H1 (cell line): ENCODE measurements around the gene SSUH2. TPM values are rescaled to one million over a fixed set of nuclear protein-coding genes. Genes with fewer than 3 reads are reported as not detected.
"Not testable (repeated sequence)": the region's sequence is repeated elsewhere in the genome, so short reads cannot be mapped to it uniquely, and the experiment has no call there.

ENCODE experiments used
- CTCF ChIA-PET: fragments of 300-600 bp; sonication (Branson Sonifier 250); formaldehyde crosslinking; loops from one replicate; lab custom pipeline; 2021; ENCODE audit not compliant: partially characterized antibody; lab: Charles Lee
- POLR2A ChIA-PET: fragments of 300-600 bp; sonication (Branson Sonifier 250); formaldehyde crosslinking; loops from one replicate; lab custom pipeline; 2021; ENCODE audit warnings: inconsistent platforms; ENCODE audit not compliant: partially characterized antibody; lab: Charles Lee
- DNase-seq, 2 experiments: peaks; one replicate each; pipeline versions ENCODE4 v3.0.0 to v3.0.0-alpha.2; 2010 to 2022; ENCODE audit warnings: low spot score in 2 of 2, low read depth in 1 of 2, mixed read lengths in 1 of 2
- FAIRE-seq: peaks from 2 replicates; lab custom pipeline; 2011; peaks lifted over from hg19 to GRCh38; lab: Jason Lieb, UNC
- H2AFZ ChIP-seq: 2 replicates; pipeline ENCODE4 v1.8.1; 2012; ENCODE audit warnings: low read length, inconsistent platforms
- H2AK5ac ChIP-seq: 2 replicates; pipeline ENCODE4 v1.6.1; 2013; ENCODE audit warnings: low read depth, low read length
- H2BK120ac ChIP-seq: replicated peaks from 2 replicates; pipeline ENCODE3; 2013; ENCODE audit warnings: low read depth, low read length, inconsistent platforms
- H2BK12ac ChIP-seq: 2 replicates; pipeline ENCODE4 v1.6.1; 2013; ENCODE audit warnings: low read depth, low read length
- H2BK15ac ChIP-seq: 2 replicates; pipeline ENCODE4 v1.6.1; 2013; ENCODE audit warnings: low read length
- H2BK20ac ChIP-seq: 2 replicates; pipeline ENCODE4 v1.6.1; 2013; ENCODE audit warnings: low read length
- H2BK5ac ChIP-seq: 2 replicates; pipeline ENCODE4 v1.6.1; 2013; ENCODE audit warnings: low read depth, low read length
- H3K14ac ChIP-seq: 2 replicates; pipeline ENCODE4 v1.6.1; 2013; ENCODE audit warnings: inconsistent platforms; ENCODE audit not compliant: insufficient read length
- H3K18ac ChIP-seq: 2 replicates; pipeline ENCODE4 v1.6.1; 2013; ENCODE audit warnings: low read length; ENCODE audit errors: extremely low read depth
- H3K23ac ChIP-seq: 2 replicates; pipeline ENCODE4 v1.6.1; 2013; ENCODE audit warnings: inconsistent platforms; ENCODE audit not compliant: insufficient read length
- H3K23me2 ChIP-seq: 2 replicates; pipeline ENCODE4 v1.6.1; 2013; ENCODE audit warnings: low read depth, low read length
- H3K27ac ChIP-seq: 2 replicates; pipeline ENCODE4 v1.6.1; 2011; ENCODE audit warnings: low read depth, low read length, inconsistent platforms
- H3K27me3 ChIP-seq, 4 experiments: replicated peaks in 1 of 4; 1 replicate in 1 of 4; 2 replicates in 3 of 4; pipeline versions ENCODE4 v1.6.1 to v1.8.1; 2011 to 2013; ENCODE audit warnings: low read length in 3 of 4, mild to moderate bottlenecking in 3 of 4, inconsistent platforms in 2 of 4, mixed read lengths in 2 of 4, moderate library complexity in 1 of 4; ENCODE audit not compliant: control insufficient read depth in 3 of 4, insufficient read depth in 3 of 4; ENCODE audit errors: extremely low read depth in 1 of 4
- H3K36me3 ChIP-seq, 4 experiments: 2 replicates each; pipeline versions ENCODE4 v1.6.1 to v1.8.1; 2011 to 2013; ENCODE audit warnings: mild to moderate bottlenecking in 4 of 4, low read length in 3 of 4, moderate library complexity in 2 of 4, control low read depth in 1 of 4, inconsistent platforms in 1 of 4; ENCODE audit not compliant: insufficient read depth in 4 of 4, control insufficient read depth in 2 of 4
- H3K4ac ChIP-seq: replicated peaks from 2 replicates; pipeline ENCODE3; 2013; ENCODE audit warnings: low read length, low read depth, mixed read lengths, inconsistent platforms; ENCODE audit not compliant: insufficient read length
- H3K4me1 ChIP-seq, 4 experiments: replicated peaks in 1 of 4; 1 replicate in 1 of 4; 2 replicates in 3 of 4; pipeline versions ENCODE4 v1.6.1 to v1.8.1; 2011 to 2013; ENCODE audit warnings: low read length in 3 of 4, inconsistent platforms in 2 of 4, mixed read lengths in 1 of 4; ENCODE audit not compliant: insufficient read depth in 4 of 4, control insufficient read depth in 3 of 4
- H3K4me2 ChIP-seq, 2 experiments: 2 replicates each; pipeline versions ENCODE4 v1.6.1 to v1.8.1; 2011 to 2013; ENCODE audit warnings: low read depth in 2 of 2, low read length in 2 of 2, control low read depth in 1 of 2, inconsistent platforms in 1 of 2, mild to moderate bottlenecking in 1 of 2; ENCODE audit not compliant: insufficient read depth in 1 of 2
- H3K4me3 ChIP-seq, 4 experiments: fragments of 200-600, 300-600 bp in 1 of 4; sonication (generic), shearing (Covaris generic), sonication (Bioruptor Twin) in 1 of 4; 2 replicates each; pipeline versions ENCODE4 v1.5.1 to v1.8.1; 2011 to 2016; ENCODE audit warnings: low read length in 4 of 4, low read depth in 3 of 4, control low read depth in 2 of 4, inconsistent platforms in 2 of 4, mild to moderate bottlenecking in 2 of 4, mixed read lengths in 1 of 4, moderate library complexity in 1 of 4; ENCODE audit not compliant: insufficient read depth in 2 of 4; ENCODE audit errors: extremely low read depth in 1 of 4
- H3K56ac ChIP-seq: replicated peaks from 2 replicates; pipeline ENCODE3; 2013; ENCODE audit warnings: low read depth, mild to moderate bottlenecking, mixed read lengths, low read length, inconsistent platforms; ENCODE audit not compliant: insufficient read length
- H3K79me1 ChIP-seq: 2 replicates; pipeline ENCODE4 v1.6.1; 2013; ENCODE audit warnings: low read depth, low read length, control low read depth
- H3K79me2 ChIP-seq, 2 experiments: 2 replicates each; pipeline versions ENCODE4 v1.6.1 to v1.8.1; 2012 to 2013; ENCODE audit warnings: low read length in 2 of 2, mild to moderate bottlenecking in 2 of 2, inconsistent platforms in 1 of 2; ENCODE audit not compliant: insufficient read depth in 2 of 2, control insufficient read depth in 1 of 2
- H3K9ac ChIP-seq, 4 experiments: replicated peaks in 1 of 4; 1 replicate in 1 of 4; 2 replicates in 3 of 4; pipeline versions ENCODE4 v1.6.1 to v1.8.1; 2011 to 2013; ENCODE audit warnings: low read depth in 3 of 4, low read length in 3 of 4, control low read depth in 2 of 4, mild to moderate bottlenecking in 2 of 4, moderate library complexity in 2 of 4, inconsistent platforms in 1 of 4; ENCODE audit errors: extremely low read depth in 1 of 4
- H3K9me3 ChIP-seq, 2 experiments: 2 replicates each; pipeline versions ENCODE4 v1.6.1 to v1.8.1; 2012 to 2013; ENCODE audit warnings: mild to moderate bottlenecking in 2 of 2, moderate library complexity in 2 of 2, control low read depth in 1 of 2, inconsistent platforms in 1 of 2, low read depth in 1 of 2, low read length in 1 of 2, mixed read lengths in 1 of 2; ENCODE audit not compliant: insufficient read depth in 2 of 2
- H4K20me1 ChIP-seq, 2 experiments: replicated peaks in 1 of 2; 2 replicates each; pipeline versions ENCODE3 to v1.8.1; 2011 to 2013; ENCODE audit warnings: inconsistent platforms in 2 of 2, low read length in 2 of 2, mild to moderate bottlenecking in 1 of 2; ENCODE audit not compliant: insufficient read depth in 2 of 2, control insufficient read depth in 1 of 2
- H4K5ac ChIP-seq: 2 replicates; pipeline ENCODE4 v1.6.1; 2013; ENCODE audit warnings: low read length, low read depth, mixed read lengths, inconsistent platforms; ENCODE audit not compliant: insufficient read length
- H4K8ac ChIP-seq: 2 replicates; pipeline ENCODE4 v1.8.0; 2013; ENCODE audit warnings: mild to moderate bottlenecking, moderate library complexity, low read length, inconsistent platforms; ENCODE audit not compliant: insufficient read depth; ENCODE audit errors: extremely low read depth
- H4K91ac ChIP-seq: replicated peaks from 2 replicates; pipeline ENCODE3; 2013; ENCODE audit warnings: low read length, mixed read lengths, inconsistent platforms; ENCODE audit not compliant: insufficient read length
- WGBS, 2 experiments: shearing (Covaris generic) in 1 of 2; methylation state at CpG; one replicate each; pipeline versions ENCODE4 v1.1.6 to v1.1.7; 2013 to 2015; ENCODE audit warnings: low lambda C conversion rate in 2 of 2, mixed read lengths in 2 of 2, inconsistent platforms in 1 of 2, low coverage in 1 of 2, missing lambda C conversion rate in 1 of 2; ENCODE audit not compliant: insufficient replicate concordance in 2 of 2, insufficient coverage in 1 of 2, insufficient read length in 1 of 2; ENCODE audit errors: extremely low coverage in 1 of 2, missing lambda C conversion rate in 1 of 2; 5-methylcytosine and 5-hydroxymethylcytosine counted together
- polyA plus RNA-seq, 7 experiments: library from polyadenylated mRNA; depleted of rRNA in 3 of 7; stranded (reverse) in 5 of 7; unstranded in 2 of 7; fragments of >200 nt in 5 of 7; fragments of 200-250 nt in 2 of 7; gene quantifications; 1 replicate in 5 of 7; 2 replicates in 1 of 7; 4 replicates in 1 of 7; pipeline versions ENCODE4 v1.2.1 to v1.2.3, GENCODE V29; 2011 to 2013; ENCODE audit warnings: missing spikeins in 2 of 7, mixed read lengths in 2 of 7
- total RNA-seq: library from RNA; stranded (reverse); fragmentation: NEBNext Ultra II Directional; extraction: Animal tissue kit (Norgen Biotek cat#: 25700); gene quantifications from 2 replicates; pipeline ENCODE4 v1.2.1, GENCODE V29; 2021

The SSUH2 gene
- total and polyA plus RNA-seq, 2 of the 8 experiments (the other 6 are each of a cell fraction or from before 2014, with no cell fraction given) = 0.62 to 0.69 TPM

- H3K23me2 ChIP-seq, H2BK5ac ChIP-seq, H3K18ac ChIP-seq, POLR2A ChIA-PET, H3K23ac ChIP-seq, H3K27ac ChIP-seq, H2BK15ac ChIP-seq, H3K9me3 ChIP-seq, H2BK12ac ChIP-seq, DNase-seq, H3K79me2 ChIP-seq, H3K4me1 ChIP-seq, H3K56ac ChIP-seq, H3K4me2 ChIP-seq, H2BK120ac ChIP-seq, H3K27me3 ChIP-seq, H3K79me1 ChIP-seq, H4K8ac ChIP-seq, H3K9ac ChIP-seq, H3K4me3 ChIP-seq, H4K5ac ChIP-seq, H3K36me3 ChIP-seq, H2AK5ac ChIP-seq, FAIRE-seq, H4K20me1 ChIP-seq, H3K14ac ChIP-seq, H3K4ac ChIP-seq, H2AFZ ChIP-seq, H4K91ac ChIP-seq, H2BK20ac ChIP-seq: not testable (repeated sequence)
- CTCF ChIA-PET = interaction anchor here (1.3 to 2.6 kb wide), 5 partner anchors 8 to 87 kb away, joined by 3 to 9 read pairs (median 5); partner anchors contain the start of gene OXTR
- 78% methylated on average over 9 of the region's 9 CpGs; no CpG with 5 or more reads in 1 of the 2 experiments for WGBS, 2 experiments
These were observed 37.4 kb upstream of the SSUH2 start for GRCh38 chr3:8681881-8682538.
